HG03442 (cell line): Measurements from ENCODE around the gene LMCD1.

ENCODE experiments used
- ATAC-seq: cut with Tn5 transposase; IDR thresholded peaks from one replicate; pipeline ENCODE4 v1.9.1; 2021; ENCODE audit warnings: mild to moderate bottlenecking, moderate library complexity; ENCODE audit not compliant: unreplicated experiment

The LMCD1 gene

DNA sequence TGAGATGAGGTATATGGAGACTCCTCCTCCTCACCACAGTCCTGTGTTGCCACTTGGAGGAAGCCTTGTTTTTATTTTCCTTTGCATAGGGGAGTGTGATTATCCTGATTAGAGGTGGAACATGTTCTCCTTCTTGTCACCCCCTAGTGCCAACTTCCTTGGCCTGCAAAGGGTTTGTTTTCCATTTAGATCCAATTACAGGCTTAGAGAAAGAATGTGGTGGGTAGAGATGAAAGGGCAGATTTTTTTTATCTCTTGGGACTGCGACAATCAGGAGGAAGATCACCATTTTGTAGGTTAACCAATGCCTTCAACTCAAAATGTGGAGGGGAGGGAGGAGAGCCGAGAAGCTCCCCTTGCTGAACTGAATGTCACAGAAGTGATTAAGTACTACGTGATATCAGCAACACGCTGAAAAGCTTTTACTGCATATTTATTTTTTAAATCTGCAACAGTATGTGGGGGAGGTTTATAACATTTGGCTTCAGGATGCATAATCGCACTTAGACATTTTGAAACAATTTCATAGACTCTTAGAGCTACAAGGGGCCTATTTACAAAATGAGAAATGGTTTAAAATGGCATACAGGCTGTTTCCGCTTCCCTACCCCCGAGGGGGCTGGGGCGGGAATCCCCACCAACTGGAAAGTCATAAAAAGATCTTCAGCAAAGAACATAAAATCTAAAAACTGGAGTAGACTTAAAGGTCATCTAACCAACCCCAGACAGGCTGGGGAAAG lies 2.4 kb downstream of the LMCD1 start:
- peak; percentile 5 for ATAC-seq

DNA sequence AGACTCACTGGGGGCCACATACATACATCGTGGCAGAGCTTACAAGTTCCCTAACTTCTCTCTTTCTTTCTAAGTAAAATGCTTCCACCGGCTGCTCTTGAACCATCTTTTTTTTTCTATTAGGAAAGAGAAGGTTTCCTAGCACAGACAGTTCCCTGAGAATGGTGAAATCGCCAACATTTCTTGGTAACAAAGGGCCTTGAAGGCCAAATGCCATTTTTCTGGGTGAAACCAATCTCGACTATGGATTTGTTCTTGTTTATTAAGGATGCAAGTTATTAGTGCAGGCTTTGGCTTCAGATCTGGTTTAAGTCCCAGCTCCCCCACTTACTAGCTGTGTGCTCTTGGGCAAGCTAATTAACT lies 3.0 kb downstream of the LMCD1 start:
- no peak for ATAC-seq

DNA sequence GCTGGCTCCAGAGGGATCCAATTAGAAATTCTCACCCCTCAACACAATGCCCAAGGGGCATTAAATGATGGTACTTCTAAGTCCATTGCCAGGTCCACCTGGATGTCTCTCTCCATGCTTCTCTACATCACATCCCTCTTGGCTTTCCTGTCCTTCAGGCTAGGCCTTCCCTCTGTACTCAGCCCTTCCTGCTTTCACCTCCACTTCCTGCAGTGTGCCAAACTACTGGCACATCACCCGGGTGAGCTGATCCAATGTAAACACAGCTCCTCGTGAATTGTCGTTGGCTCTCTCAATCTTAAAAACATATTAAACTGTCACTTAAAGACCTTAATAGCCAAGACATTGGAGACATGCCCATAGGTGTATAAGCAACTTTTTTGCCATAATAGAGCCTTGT lies 4.0 kb downstream of the LMCD1 start:
- no peak for ATAC-seq

DNA sequence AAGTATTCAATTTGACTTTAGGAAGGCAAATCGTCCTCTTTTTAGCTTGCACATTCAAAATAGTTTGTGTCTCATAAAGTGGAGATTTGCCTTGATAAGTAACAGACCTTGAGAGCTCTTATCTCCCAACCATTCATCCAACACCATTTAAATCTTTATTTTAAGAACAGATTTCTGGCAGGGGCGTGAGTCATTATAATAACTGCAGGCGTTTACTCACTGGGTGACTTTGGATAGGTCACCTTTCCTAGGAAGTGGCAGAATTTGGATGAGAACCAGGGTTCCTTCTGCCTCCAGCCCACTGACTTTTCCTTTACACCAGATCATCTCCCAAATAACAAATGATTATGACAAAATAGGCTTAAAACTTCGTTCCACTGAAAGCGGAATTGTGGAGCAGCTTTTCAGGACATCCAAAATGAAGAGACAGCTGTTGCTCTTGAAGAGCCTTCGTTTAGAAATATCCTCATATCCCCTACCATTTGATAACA lies 5.0 kb downstream of the LMCD1 start:
- no peak for ATAC-seq

DNA sequence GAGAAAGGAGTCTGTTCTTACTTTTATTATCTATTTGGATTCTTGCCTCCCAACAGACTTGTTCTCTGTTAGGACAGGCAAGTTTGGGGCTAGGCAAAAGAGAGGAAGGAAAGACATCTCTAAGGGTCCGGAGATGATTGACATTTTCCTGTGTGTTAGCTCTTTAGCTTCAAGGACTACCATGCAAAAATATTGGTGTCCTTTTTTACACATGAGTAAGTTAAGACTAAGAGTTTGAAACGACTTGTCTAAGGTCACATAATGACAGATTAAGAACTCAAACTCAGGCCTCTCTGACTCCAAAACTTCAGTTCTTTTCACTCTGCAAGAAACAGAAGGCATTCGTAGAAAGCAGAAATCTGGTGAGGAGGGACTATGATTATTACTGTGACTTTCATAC lies 5.9 kb downstream of the LMCD1 start:
- ATAC-seq: no peak

DNA sequence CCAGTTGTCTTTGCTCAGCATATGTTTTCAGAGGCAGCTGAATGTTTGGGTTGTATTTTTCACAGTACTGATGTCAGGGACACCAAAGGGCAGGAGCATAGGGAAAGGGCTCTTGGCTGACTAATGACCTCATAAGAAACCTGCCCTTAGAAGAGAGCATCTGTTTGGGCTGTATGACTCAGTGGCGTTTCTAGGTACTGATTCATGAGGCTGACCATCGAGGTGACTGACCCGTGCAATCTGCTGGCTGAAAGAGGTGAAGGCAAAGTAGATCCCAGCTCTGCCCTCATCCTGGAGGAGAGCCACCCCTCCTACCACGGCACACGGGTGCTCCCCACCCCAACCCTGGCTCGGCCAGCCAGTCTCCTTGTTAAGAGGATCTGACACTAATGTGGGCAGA lies 8.3 kb downstream of the LMCD1 start:
- ATAC-seq: no peak

DNA sequence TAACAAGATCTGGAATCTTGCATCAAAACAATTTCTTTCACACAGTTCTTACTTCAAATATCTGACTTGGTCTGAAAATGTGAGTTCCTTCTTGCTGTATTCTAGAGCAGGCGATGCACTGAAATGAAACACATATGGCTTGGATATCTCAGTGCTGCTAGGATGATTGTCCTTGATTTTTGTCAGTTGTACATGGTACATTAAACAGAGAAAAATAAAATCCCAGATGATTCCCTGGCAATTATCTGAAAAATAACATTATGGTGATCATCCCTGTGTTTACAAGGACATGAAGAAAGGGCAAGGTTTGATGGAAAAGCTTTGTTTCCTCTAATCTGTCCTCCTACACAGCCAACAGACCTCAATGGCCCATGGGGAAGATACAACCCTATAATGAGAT lies 10.6 kb downstream of the LMCD1 start:
- ATAC-seq: no peak

DNA sequence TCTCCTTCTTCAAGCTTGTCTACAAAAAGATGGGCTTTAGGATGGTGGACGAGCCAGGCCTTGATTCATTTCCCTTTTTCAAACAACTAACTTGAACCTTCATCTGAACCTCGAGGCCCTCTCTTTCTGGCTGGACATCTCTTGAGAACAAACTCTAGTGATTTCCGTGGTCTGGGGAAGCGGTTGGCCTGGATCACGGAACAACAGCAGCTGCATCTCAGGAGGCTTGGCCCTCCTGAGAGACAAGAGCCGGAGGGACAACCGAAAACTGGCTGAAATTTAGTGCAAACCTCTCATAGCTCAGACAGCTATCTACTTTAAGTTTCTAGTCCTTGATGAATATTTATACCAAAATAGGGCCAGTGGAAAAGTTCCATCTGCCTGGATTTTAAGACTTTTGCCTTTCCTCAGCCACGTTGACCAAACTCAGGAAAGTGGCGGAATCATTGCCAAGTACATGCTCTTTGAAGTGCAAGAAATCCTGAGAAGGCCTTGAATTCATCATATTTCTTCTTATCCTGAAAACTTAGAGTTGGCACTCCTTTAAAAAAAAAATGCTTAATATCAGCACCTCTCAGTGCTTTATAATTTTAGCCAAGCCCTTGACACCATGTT lies 14.5 kb downstream of the LMCD1 start:
- ATAC-seq: no peak

DNA sequence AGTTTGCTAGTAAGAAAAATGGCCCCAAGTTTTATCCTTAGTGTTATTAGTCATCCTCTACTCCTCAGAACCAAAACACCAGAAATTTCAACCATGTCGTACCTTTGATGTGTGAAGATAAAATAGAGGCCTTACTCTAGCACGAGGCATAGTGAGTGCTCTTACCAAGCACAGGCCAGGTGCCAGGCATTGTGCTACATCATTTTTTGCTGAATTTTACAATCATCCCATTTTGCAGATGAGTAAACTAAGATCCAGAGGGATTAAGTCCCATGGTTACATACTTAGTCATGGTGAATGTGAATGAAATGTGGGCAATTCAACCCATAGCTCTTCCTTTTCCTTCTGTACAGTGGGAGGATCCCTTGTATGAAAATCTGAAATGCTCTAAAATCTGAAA lies 15.2 kb downstream of the LMCD1 start:
- no peak for ATAC-seq

DNA sequence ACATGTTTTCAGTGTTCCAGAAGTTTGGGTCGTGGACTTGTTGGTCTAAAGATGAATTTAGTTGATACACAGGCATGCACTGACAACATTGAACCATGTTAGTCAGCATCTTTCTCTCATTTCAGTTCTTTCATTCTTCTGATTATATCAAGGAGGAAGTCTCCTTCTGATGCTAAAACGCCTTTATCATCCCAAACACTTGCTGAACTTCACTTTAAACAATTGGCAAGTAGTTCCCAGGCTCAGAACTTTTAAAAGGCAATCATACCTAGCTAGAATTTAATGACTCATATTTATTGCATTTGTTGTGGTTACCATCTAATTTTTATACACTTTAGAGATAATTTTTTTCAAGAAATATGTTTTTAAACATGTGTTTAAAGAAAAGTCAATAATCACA lies 15.9 kb downstream of the LMCD1 start:
- ATAC-seq: no peak

DNA sequence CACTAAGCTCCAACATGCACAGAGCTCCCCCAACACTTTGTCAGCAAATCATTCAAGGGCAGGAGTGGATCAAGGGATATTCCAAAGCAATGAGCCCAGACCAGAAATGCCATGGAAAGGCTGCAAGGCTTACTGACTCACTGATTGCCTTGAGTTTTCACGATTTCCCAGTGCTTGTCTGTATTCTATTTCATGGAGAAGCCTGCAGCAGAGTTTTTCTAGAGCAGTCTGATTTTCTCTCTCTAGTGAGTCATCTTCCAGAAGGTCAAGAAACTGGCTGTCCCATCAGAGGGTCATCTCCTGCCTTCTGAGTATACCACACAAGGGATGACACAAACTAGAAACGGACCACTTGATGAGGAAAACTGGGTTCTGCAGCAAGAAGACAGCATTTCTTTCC lies 16.5 kb downstream of the LMCD1 start:
- no peak for ATAC-seq

DNA sequence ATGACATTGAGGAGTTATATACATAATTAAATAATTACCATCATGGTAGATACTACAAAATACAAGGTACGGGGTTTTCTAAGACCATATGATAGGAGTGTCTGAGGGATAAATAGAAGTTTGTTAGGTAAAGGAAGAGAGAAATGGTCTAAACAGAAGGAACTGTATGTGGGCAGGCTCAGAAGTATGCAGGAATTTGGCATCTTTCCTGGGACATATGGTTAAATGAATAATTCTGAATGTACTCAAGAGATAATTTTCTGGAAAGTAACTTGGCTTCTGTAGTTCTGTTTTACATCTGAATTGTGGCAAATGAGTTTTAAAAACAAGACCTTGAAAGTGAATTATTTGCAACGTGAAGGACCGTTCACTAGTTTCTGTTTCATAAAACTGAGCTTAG lies 17.5 kb downstream of the LMCD1 start:
- no peak for ATAC-seq

DNA sequence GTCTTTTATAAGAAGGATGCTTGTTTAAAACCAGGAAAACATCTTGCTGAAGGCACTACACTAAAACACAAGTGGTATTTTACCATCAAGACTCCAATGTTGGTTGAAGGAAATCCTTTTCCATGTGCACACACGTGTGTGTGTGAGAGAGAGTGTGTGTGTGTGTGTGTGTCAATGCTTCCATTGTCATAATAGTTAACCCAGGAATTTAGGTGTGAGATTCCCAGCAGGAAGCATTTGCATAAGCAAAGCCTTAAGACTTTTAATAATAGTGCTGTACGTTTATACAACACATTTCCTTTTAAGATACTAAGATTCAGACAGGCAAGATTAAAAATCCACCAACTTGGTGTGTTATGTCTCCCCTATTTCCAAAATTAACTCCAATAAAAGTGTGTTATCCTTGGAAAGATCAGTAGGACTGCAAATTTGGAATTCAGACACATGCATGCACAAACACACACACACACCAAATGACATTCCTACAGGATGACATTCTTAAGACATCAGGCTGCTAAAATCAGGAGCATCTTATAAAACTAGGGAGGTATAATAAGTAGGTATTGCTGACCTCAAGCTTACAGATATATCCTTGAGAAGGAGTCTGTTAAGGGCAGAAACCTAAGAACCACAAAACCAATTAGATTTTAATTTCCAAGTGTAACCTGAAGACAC lies 18.3 kb downstream of the LMCD1 start:
- no peak for ATAC-seq

DNA sequence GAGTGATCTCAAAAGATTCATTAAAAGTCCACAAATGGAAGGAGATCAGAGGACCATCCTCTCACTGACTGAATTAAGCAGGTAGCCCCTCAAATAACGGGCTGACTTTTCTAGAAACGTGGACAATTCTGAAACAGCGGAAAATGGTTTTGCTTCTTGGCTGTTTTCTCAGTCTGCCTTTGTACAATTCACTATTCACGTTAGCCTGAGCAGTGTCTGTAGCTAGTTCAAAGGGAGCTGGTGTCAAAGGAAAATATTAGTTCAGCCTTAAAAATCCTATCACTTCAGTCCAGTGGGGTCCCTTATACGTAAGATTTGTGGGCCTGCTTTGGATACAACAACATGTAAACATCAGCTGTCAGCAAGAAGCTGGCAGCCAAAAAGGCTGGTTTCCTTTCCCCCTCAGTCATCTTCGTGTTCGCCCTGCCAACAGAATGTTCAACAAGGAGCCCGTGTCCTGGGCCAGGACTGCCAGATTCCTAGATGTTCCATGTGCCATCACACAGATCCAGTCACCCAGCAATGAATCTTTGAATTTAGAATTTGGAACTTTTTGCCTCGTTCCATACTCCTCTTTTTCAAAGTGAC lies 19.3 kb downstream of the LMCD1 start:
- no peak for ATAC-seq

DNA sequence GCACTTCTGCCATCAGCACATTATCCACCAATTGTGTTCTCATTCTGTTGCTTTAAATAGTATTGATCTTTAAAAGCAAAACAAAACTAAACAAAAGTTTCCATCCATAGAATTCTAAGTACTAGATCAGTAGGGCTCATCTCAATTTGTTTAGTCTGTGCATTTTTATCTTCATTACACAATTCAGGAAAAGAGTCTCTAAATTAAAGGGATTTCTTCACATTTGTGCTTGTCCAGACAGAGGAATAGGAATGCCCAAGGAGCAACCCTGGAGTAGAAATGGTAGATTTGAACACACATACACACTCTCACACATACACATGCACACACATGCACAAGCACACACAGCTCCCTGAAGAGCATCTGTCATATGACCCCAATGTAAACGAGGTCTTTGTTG lies 21.4 kb downstream of the LMCD1 start:
- no peak for ATAC-seq

DNA sequence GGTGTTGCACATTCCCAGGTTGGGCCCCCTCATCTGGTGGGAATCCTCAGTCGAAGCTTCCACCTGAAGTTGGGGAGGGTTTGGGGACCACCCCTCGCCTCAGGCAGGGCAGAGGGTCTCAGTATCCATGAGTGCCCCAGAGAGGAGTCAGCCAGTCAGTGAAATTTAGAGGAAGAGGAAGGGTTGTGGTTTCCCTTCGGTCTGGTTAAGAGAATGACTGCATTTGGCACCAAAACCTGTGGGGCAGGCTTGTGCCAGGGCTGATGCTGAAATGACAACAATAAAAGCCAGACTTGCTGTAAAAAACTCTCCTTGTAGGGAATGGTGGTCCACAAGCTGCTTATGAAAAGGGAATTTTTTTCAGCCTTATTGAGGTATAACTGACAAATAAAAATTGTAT lies 22.6 kb downstream of the LMCD1 start:
- ATAC-seq: peak; percentile 68

DNA sequence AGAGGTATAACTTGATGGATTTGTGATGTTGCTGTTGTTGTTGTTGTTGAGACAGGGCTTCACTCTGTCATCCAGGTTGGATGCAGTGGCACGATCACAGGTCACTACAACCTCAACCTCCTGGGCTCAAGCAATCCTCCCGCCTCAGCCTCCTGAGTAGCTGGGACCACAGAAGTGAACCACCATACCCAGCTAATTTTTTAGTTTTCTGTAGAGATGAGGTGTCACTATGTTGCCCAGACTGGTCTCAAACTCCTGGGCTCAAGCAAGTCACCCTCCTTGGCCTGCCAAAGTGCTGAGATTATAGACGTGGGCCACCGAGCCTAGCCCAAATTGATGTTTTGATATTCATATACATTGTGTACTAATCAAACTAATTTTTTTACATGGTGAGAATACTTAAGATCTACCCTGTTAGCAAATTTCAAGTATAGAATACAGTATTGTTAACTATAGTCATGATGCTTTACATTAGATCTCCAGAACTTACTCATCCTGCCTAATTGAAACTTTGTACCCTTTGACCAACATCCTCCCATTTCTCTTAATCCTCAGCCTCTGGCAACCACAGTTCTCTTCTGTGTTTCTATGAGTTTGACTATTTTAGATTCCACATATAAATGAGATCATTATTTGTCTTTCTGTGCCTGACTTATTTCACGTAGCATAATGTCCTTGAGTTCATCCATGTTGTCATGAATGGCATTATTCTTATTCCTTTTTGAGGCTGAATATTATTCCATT lies 23.2 kb downstream of the LMCD1 start:
- no peak for ATAC-seq

DNA sequence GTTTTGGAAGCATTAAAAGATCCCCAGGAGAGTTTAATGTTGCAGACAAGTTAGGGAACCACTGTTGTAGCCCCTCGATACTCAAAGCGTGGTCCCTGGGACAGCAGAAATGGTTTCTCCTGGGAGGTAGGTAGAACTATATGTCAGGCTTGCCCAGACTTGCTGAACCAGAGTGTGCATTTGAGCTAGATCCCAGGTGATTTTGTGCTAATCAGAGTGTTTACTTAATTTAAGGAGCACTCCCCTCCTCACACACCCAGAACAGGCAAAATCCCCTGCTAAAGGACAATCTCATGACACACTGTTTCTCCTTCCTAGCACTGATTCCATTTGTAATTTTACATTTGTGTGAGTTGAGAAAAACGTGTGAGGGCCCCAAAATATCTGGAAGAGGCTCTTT lies 24.3 kb downstream of the LMCD1 start:
- no peak for ATAC-seq

DNA sequence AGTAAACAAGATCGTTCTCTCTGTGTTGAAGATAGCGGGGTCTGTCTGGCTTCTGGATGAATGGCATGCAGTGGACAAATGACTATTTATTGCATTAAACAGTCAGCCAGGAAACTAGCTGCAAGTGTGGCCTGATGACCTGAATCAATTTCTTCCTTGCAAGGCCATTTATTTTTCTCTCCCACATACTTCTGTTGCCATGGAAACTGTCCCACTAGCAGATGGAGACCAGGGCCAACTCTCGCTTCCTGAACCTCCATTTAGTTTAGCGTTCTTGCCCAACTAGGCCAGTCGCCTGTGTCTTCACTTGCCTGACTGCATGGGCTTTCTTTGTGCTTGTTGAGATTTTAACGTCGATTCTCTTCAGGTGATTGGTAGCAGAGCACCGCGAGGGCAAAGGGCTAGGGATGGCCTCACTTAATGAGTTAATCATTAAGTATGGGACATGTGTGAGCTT lies 27.6 kb downstream of the LMCD1 start:
- ATAC-seq: no peak

DNA sequence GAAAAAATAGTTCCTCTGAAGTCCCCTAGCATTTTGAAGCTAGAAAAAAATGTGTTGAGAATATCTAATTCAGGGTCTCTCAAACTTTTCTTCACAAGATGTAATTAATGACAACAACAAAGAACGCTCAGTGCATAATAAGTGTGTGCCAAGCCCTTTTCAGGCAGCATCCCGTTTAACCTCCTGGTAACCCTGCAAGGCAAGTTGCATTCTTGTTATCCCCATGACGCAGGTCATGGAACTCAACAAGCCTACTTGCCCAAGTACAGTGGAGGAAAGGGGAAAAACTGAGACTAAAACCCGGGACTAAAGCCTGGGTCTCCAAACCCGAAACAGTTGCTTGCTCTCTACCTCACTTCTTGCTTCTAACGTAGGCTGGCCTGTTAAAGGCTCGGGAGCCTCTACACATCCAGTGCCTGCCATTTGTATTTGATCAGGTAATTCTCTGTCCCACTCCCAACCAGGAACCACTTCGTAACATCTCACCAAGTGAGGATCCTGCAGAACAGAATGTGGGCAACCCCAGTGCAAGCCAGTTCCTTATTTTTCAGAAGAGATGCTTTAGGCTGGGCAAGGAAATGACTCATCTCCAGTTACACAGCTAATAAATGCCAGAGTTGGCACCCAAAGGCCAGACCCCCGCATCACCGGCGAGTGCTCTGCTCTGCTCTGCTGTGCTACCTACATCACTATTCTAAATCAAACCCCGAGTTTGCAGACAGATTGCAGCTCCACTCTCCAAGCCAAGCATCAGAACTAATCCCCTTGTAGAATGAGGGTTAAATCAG lies 28.3 kb downstream of the LMCD1 start:
- no peak for ATAC-seq
